ENCODE results near the gene RNF224. TPM values are rescaled to one million over a fixed set of nuclear protein-coding genes. Genes with fewer than 3 reads are reported as not detected.
A peak's percentile ranks its signal among the peaks of the same experiment; 100 is the strongest.

Gene RNF224
- total and polyA plus RNA-seq, 2 of the 13 experiments (the other 11 are each of a cell fraction or from before 2014, with no cell fraction given): 0.09 TPM; not detected in 1

DNA sequence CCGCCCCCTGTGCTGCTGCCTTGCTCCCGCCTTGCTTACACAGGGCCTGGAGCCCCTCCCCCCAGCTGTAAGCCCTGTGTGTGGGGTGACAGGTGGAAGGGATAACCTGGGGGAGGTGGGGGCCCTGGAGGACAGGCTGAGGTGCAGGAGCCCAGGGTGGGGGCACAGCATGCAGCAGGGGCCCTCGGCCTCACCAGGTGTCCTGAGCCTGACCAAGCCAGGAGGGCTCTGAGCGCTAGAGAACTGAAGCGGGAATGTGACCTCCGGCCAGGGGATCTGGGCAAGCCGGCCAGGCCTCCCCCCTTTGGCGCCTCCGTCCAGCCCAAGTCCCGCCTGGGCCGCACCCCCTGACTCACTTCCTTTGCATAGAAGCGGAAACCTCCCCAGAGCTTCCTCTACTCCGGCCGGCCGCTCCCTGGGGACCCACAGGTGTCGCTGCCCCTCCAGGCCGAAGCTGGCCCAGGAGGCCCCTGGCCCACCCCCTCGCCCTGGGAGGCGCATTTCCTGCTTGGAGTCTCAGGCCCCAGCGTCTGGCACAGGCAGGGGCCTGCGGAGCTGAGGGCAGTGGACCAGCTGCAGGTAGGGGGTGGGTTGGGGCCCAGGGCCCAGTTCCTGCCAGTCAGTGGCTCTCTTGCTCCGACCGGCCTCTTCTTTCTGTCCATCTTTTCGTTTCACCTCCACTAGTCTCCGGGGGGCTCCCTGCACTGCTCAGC, 50.2 kb downstream of the RNF224 start, which contains the start of gene TOR4A (continued):
- TF ChIP-seq, protein P1, sequence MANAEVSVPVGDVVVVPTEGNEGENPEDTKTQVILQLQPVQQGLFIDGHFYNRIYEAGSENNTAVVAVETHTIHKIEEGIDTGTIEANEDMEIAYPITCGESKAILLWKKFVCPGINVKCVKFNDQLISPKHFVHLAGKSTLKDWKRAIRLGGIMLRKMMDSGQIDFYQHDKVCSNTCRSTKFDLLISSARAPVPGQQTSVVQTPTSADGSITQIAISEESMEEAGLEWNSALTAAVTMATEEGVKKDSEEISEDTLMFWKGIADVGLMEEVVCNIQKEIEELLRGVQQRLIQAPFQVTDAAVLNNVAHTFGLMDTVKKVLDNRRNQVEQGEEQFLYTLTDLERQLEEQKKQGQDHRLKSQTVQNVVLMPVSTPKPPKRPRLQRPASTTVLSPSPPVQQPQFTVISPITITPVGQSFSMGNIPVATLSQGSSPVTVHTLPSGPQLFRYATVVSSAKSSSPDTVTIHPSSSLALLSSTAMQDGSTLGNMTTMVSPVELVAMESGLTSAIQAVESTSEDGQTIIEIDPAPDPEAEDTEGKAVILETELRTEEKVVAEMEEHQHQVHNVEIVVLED (CRISPR knock-in tag; IDR thresholded peaks at IDR 0.05; ENCODE audit: borderline replicate concordance): peak; percentile 21; the same call in 1 of the 2 replicates
- no peak for TF ChIP-seq NFATC3 (CRISPR knock-in tag; IDR thresholded peaks at IDR 0.05)
- 0 out of 2 replicates have a peak, but pooled peaks have one; percentile 39 for TF ChIP-seq RNF2 (conservative IDR thresholded peaks at IDR 0.05; ENCODE audit: low read depth)
- no peak for TF ChIP-seq ZNF343 (CRISPR knock-in tag; IDR thresholded peaks at IDR 0.05)
- TF ChIP-seq ZKSCAN5 (CRISPR knock-in tag; IDR thresholded peaks at IDR 0.05): peak; percentile 98
- TF ChIP-seq RBM22 (optimal IDR thresholded peaks at IDR 0.05; ENCODE audit: low read length): no peak
- peak; percentile 62; the same call in 1 of the 2 replicates for TF ChIP-seq SALL1 (CRISPR knock-in tag; IDR thresholded peaks at IDR 0.05)
- peak; percentile 76 for TF ChIP-seq TEAD3 (CRISPR knock-in tag; optimal IDR thresholded peaks at IDR 0.05; ENCODE audit: borderline replicate concordance)
- peak; percentile 36 for TF ChIP-seq STAG1 (CRISPR knock-in tag; IDR thresholded peaks at IDR 0.05)
- TF ChIP-seq ATF7-NPFF (CRISPR knock-in tag; IDR thresholded peaks at IDR 0.05; ENCODE audit: low read depth): peak; percentile 54; the same call in 1 of the 2 replicates
- TF ChIP-seq, protein P2, sequence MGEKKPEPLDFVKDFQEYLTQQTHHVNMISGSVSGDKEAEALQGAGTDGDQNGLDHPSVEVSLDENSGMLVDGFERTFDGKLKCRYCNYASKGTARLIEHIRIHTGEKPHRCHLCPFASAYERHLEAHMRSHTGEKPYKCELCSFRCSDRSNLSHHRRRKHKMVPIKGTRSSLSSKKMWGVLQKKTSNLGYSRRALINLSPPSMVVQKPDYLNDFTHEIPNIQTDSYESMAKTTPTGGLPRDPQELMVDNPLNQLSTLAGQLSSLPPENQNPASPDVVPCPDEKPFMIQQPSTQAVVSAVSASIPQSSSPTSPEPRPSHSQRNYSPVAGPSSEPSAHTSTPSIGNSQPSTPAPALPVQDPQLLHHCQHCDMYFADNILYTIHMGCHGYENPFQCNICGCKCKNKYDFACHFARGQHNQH (CRISPR knock-in tag; IDR thresholded peaks at IDR 0.05): peak; percentile 84; the same call in 1 of the 2 replicates
- no peak for TF ChIP-seq GFI1 (CRISPR knock-in tag; IDR thresholded peaks at IDR 0.05; ENCODE audit: borderline replicate concordance)
- TF ChIP-seq ZSCAN12 (CRISPR knock-in tag; IDR thresholded peaks at IDR 0.05): no peak; the same call in 1 of the 2 replicates
- no peak for TF ChIP-seq ZNF33B (CRISPR knock-in tag; IDR thresholded peaks at IDR 0.05)
- TF ChIP-seq MED1 (CRISPR knock-in tag; IDR thresholded peaks at IDR 0.05): peak; percentile 78
- 0 out of 2 replicates have a peak, but pooled peaks have one; percentile 23 for TF ChIP-seq ZNF879 (CRISPR knock-in tag; IDR thresholded peaks at IDR 0.05)
- no peak for TF ChIP-seq WIZ (CRISPR knock-in tag; IDR thresholded peaks at IDR 0.05)
- TF ChIP-seq ZNF260 (CRISPR knock-in tag; IDR thresholded peaks at IDR 0.05; ENCODE audit: borderline replicate concordance, low read depth): no peak
- TF ChIP-seq, protein P3, sequence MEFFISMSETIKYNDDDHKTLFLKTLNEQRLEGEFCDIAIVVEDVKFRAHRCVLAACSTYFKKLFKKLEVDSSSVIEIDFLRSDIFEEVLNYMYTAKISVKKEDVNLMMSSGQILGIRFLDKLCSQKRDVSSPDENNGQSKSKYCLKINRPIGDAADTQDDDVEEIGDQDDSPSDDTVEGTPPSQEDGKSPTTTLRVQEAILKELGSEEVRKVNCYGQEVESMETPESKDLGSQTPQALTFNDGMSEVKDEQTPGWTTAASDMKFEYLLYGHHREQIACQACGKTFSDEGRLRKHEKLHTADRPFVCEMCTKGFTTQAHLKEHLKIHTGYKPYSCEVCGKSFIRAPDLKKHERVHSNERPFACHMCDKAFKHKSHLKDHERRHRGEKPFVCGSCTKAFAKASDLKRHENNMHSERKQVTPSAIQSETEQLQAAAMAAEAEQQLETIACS (CRISPR knock-in tag; IDR thresholded peaks at IDR 0.05): no peak
- no peak for TF ChIP-seq ZNF317 (CRISPR knock-in tag; IDR thresholded peaks at IDR 0.05)
- no peak for TF ChIP-seq FOXP1 (IDR thresholded peaks at IDR 0.05)
- peak; percentile 20 for TF ChIP-seq FOXP1 (CRISPR knock-in tag; IDR thresholded peaks at IDR 0.05)
- TF ChIP-seq, protein P4, sequence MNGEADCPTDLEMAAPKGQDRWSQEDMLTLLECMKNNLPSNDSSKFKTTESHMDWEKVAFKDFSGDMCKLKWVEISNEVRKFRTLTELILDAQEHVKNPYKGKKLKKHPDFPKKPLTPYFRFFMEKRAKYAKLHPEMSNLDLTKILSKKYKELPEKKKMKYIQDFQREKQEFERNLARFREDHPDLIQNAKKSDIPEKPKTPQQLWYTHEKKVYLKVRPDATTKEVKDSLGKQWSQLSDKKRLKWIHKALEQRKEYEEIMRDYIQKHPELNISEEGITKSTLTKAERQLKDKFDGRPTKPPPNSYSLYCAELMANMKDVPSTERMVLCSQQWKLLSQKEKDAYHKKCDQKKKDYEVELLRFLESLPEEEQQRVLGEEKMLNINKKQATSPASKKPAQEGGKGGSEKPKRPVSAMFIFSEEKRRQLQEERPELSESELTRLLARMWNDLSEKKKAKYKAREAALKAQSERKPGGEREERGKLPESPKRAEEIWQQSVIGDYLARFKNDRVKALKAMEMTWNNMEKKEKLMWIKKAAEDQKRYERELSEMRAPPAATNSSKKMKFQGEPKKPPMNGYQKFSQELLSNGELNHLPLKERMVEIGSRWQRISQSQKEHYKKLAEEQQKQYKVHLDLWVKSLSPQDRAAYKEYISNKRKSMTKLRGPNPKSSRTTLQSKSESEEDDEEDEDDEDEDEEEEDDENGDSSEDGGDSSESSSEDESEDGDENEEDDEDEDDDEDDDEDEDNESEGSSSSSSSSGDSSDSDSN (CRISPR knock-in tag; IDR thresholded peaks at IDR 0.05): peak; percentile 97
- no peak for TF ChIP-seq HDAC6 (IDR thresholded peaks at IDR 0.05; ENCODE audit: low read depth, low read length)
- TF ChIP-seq CCAR2 (optimal IDR thresholded peaks at IDR 0.05; ENCODE audit: low read depth, low read length): no peak
- peak; percentile 12; the same call in 1 of the 2 replicates for TF ChIP-seq ZNF263 (CRISPR knock-in tag; IDR thresholded peaks at IDR 0.05)
